DND-41 (cell line): ENCODE measurements around the gene STON2.

Experiments
- CTCF ChIP-seq: IDR thresholded peaks from 2 replicates; pipeline ENCODE4 v1.5.1; 2012; ENCODE audit warnings: borderline replicate concordance, low read length, moderate library complexity, mild to moderate bottlenecking; ENCODE audit not compliant: poor library complexity, severe bottlenecking; ENCODE audit errors: extremely low read depth
- EZH2 ChIP-seq: IDR thresholded peaks from 3 replicates; pipeline ENCODE4 v1.6.1; 2012; ENCODE audit warnings: borderline replicate concordance, low read depth, mild to moderate bottlenecking, moderate library complexity, low read length, inconsistent platforms; ENCODE audit not compliant: severe bottlenecking

- TF ChIP-seq CTCF = no peak
- TF ChIP-seq EZH2 = no peak
Observed at GRCh38 chr14:81363746-81364378, 36.3 kb downstream of the STON2 start.
